AG04450 (cell line): ENCODE measurements around the gene THOC2. TPM values are rescaled to one million over a fixed set of nuclear protein-coding genes. Genes with fewer than 3 reads are reported as not detected.

ENCODE experiments used
- CTCF ChIA-PET: fragments of 300-600, 350-600 bp; formaldehyde crosslinking; extraction: SDS; loops from one replicate; lab custom pipeline; 2022; ENCODE audit warnings: antibody characterized with exemption, inconsistent platforms; lab: Charles Lee
- POLR2A ChIA-PET: fragments of 350-600 bp; formaldehyde crosslinking; extraction: SDS; loops from one replicate; lab custom pipeline; 2021; ENCODE audit warnings: antibody characterized with exemption, inconsistent platforms; lab: Yijun Ruan, JAX
- DNase-seq: peaks from one replicate; pipeline ENCODE4 v3.0.0-alpha.2; 2011; ENCODE audit warnings: low read depth, low spot score
- H3K27ac ChIP-seq: one replicate; pipeline ENCODE4 v1.5.1; 2012; ENCODE audit warnings: low read depth, low read length, control low read depth
- H3K27me3 ChIP-seq: one replicate; pipeline ENCODE4 v1.6.0; 2012; ENCODE audit warnings: low read length; ENCODE audit not compliant: control insufficient read depth, insufficient read depth
- H3K4me3 ChIP-seq: 2 replicates; pipeline ENCODE4 v1.5.1; 2011; ENCODE audit warnings: mild to moderate bottlenecking, low read depth, low read length, control low read depth
- H3K9me3 ChIP-seq: 2 replicates; pipeline ENCODE4 v1.5.1; 2012; ENCODE audit warnings: low read length; ENCODE audit not compliant: control insufficient read depth, insufficient read depth
- polyA plus RNA-seq: library from polyadenylated mRNA; depleted of rRNA; stranded (reverse); fragments of >200 nt; gene quantifications from 2 replicates; pipeline ENCODE4 v1.2.3, GENCODE V29; 2011
- TF ChIP-seq, protein P1 (sequence below): IDR thresholded peaks from 2 replicates; pipeline ENCODE4 v1.5.1; 2011; ENCODE audit warnings: low read depth, low read length, control low read depth, inconsistent platforms

Gene THOC2
- polyA plus RNA-seq, 1 experiment: 91.2 TPM

- CTCF ChIA-PET: no interaction called here
- no peaks in the 10 kb centered on the region for H3K9me3 ChIP-seq
- DNase-seq: no peak
- no peak overlapping the region for H3K27ac ChIP-seq
- no peak overlapping the region for H3K4me3 ChIP-seq
- H3K27me3 ChIP-seq: no peaks in the 10 kb centered on the region
- TF ChIP-seq, protein P1, sequence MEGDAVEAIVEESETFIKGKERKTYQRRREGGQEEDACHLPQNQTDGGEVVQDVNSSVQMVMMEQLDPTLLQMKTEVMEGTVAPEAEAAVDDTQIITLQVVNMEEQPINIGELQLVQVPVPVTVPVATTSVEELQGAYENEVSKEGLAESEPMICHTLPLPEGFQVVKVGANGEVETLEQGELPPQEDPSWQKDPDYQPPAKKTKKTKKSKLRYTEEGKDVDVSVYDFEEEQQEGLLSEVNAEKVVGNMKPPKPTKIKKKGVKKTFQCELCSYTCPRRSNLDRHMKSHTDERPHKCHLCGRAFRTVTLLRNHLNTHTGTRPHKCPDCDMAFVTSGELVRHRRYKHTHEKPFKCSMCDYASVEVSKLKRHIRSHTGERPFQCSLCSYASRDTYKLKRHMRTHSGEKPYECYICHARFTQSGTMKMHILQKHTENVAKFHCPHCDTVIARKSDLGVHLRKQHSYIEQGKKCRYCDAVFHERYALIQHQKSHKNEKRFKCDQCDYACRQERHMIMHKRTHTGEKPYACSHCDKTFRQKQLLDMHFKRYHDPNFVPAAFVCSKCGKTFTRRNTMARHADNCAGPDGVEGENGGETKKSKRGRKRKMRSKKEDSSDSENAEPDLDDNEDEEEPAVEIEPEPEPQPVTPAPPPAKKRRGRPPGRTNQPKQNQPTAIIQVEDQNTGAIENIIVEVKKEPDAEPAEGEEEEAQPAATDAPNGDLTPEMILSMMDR: no peak
- POLR2A ChIA-PET: no interaction called here
Observed at GRCh38 chrX:123617007-123617406, 115.8 kb downstream of the THOC2 start.

DNA sequence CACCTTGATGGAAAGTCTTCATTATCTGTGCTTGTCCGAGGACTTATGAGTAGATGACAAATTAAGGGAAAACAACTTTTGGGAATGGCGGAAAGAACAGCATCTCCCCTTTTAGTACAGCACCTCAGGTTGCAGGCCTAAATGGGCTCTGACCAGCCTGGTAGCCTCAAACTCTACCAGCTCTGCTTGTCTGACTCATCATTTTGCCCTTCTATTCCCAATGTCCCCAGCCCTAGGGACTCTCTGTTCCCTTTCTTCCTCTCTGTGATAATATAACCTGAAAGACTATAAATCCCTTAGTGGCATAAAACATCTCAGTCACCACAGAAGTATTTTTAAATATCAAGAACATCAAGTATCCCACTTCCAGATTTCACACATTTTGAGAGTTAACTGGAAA, 121.9 kb downstream of the THOC2 start:
- Histone ChIP-seq H3K27me3 (no peaks in the 10 kb centered on the region), H3K27ac (no peak overlapping the region), H3K9me3 (no peaks in the 10 kb centered on the region), H3K4me3 (no peak overlapping the region)
- DNase-seq: no peak
- ChIA-PET CTCF (no interaction called here), POLR2A (no interaction called here)
- TF ChIP-seq, protein P1: no peak

GRCh38 chrX:123607806-123608205, 125.0 kb downstream of the THOC2 start:
- H3K9me3 ChIP-seq: no peaks in the 10 kb centered on the region
- no peak overlapping the region for H3K27ac ChIP-seq
- ChIA-PET POLR2A (no interaction called here), CTCF (interaction anchor here (0.6 kb wide), 1 partner anchor 40 kb away, joined by 4 read pairs; no protein-coding TSS in a partner anchor)
- TF ChIP-seq, protein P1: no peak
- DNase-seq: no peak
- no peak overlapping the region for H3K4me3 ChIP-seq
- H3K27me3 ChIP-seq: no peaks in the 10 kb centered on the region

DNA sequence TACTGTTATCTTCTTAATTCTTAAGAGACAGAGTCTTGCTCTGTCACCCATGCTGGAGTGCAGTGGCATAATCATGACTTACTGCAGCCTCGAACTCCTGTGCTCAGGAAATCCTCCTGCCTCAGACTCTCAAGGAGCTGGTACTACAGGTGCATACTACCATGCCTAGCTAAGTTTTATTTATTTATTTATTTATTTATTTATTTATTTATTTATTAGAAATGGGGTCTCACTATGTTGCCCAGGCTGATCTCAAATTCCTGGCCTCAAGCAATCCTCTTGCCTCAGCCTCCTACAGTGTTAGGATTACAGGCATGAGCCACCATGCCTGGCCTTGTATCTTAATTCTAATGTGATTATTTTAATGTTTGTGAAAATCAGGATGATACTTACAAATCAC, 125.6 kb downstream of the THOC2 start:
- POLR2A ChIA-PET: no interaction called here
- TF ChIP-seq, protein P1: no peak
- CTCF ChIA-PET: interaction anchor here (0.6 kb wide), 1 partner anchor 41 kb away, joined by 4 read pairs; no protein-coding TSS in a partner anchor

DNA sequence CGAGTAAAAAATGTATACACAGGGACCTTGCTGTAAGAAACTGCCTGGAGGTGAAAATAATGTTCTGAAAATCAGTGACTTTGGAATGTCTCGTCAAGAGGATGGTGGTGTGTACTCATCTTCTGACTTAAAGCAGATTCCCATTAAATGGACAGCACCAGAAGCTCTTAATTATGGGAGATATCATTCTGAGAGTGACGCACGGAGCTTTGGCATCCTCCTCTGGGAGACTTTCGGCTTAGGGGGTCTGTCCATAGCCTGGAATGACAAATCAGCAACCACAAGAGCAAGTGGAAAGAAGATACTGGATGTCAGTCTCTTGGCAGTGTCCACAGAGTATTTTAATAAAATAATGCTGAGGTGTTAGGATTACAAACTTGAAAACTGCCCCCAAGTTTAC, 129.4 kb downstream of the THOC2 start:
- no peak overlapping the region for H3K4me3 ChIP-seq
- CTCF ChIA-PET: no interaction called here
- no peaks in the 10 kb centered on the region for H3K27me3 ChIP-seq
- POLR2A ChIA-PET: no interaction called here
- H3K9me3 ChIP-seq: no peaks in the 10 kb centered on the region
- TF ChIP-seq, protein P1: no peak
- no peak for DNase-seq
- H3K27ac ChIP-seq: no peak overlapping the region

More for the DNA sequence above, 125.6 kb downstream of the THOC2 start:
- H3K9me3 ChIP-seq: no peaks in the 10 kb centered on the region
- no peak overlapping the region for H3K27ac ChIP-seq
- H3K27me3 ChIP-seq: no peaks in the 10 kb centered on the region
- DNase-seq: no peak
- H3K4me3 ChIP-seq: no peak overlapping the region
